Aorta (tissue), 5 donors: ENCODE data around the gene FARP1. TPM values are rescaled to one million over a fixed set of nuclear protein-coding genes. Genes with fewer than 3 reads are reported as not detected.

ENCODE experiments used
- ATAC-seq: fragments of 200-7000 bp; cut with Tn5 transposase; one replicate; pipeline ENCODE4 v1.9.1; 2022; ENCODE audit warnings: moderate library complexity; ENCODE audit not compliant: low FRiP score
- DNase-seq, 2 donors: peaks; one replicate each; pipeline ENCODE4 v3.0.0-alpha.2; 2020
- H3K27ac ChIP-seq, 2 donors: one replicate each; pipeline ENCODE4 v1.5.1; 2013; ENCODE audit warnings: low read length in 2 of 2, mild to moderate bottlenecking in 2 of 2, moderate library complexity in 2 of 2, control low read depth in 1 of 2, inconsistent platforms in 1 of 2, low read depth in 1 of 2
- H3K27me3 ChIP-seq, 2 donors: one replicate each; pipeline ENCODE4 v1.6.1; 2013; ENCODE audit warnings: control low read depth in 1 of 2, low read length in 1 of 2, mild to moderate bottlenecking in 1 of 2, moderate library complexity in 1 of 2; ENCODE audit not compliant: insufficient read depth in 2 of 2, control insufficient read depth in 1 of 2
- H3K36me3 ChIP-seq, 2 donors: one replicate each; pipeline ENCODE4 v1.6.1; 2013; ENCODE audit warnings: control low read depth in 1 of 2, low read length in 1 of 2, mild to moderate bottlenecking in 1 of 2; ENCODE audit not compliant: insufficient read depth in 2 of 2, control insufficient read depth in 1 of 2
- H3K4me1 ChIP-seq, 2 donors: one replicate each; pipeline ENCODE4 v1.6.1; 2013; ENCODE audit warnings: low read length in 2 of 2, control low read depth in 1 of 2, mild to moderate bottlenecking in 1 of 2, moderate library complexity in 1 of 2; ENCODE audit not compliant: insufficient read depth in 2 of 2, control insufficient read depth in 1 of 2
- H3K4me3 ChIP-seq, 2 donors: one replicate each; pipeline ENCODE4 v1.5.1; 2013; ENCODE audit warnings: low read length in 2 of 2, control low read depth in 1 of 2, mild to moderate bottlenecking in 1 of 2
- H3K9me3 ChIP-seq: one replicate; pipeline ENCODE4 v1.6.1; 2013; ENCODE audit warnings: mild to moderate bottlenecking, low read length; ENCODE audit not compliant: control insufficient read depth
- WGBS, 2 donors: extraction: QIAGEN DNeasy Blood & Tissue Kit; methylation state at CpG; one replicate each; pipeline ENCODE4 v1.1.7; 2013; 5-methylcytosine and 5-hydroxymethylcytosine counted together
- intact Hi-C, 2 donors: fragments of 100-400 bp; cut with DNase I; formaldehyde crosslinking; loops; one replicate each; pipeline versions ENCODE4 v1.14.2 to v1.15.0; 2022
- polyA plus RNA-seq, 2 donors: library from polyadenylated mRNA; stranded (reverse); fragments of 200-250 nt; gene quantifications; one replicate each; pipeline ENCODE4 v1.2.3, GENCODE V29; 2013
- total RNA-seq, 2 donors: library from RNA; stranded (reverse); fragmentation: NEBNext Ultra II Directional; extraction: Animal tissue kit (Norgen Biotek cat#: 25700); gene quantifications; one replicate each; pipeline ENCODE4 v1.2.1, GENCODE V29; 2021
- donor health status: healthy with polysubstance abuse.
- donor health status: Bipolar disorder and iron deficiency.
- donor health status: DM: no; HTN: no; CAD: no.
- donor health status: DM: no; HTN: no; CAD: no.
- donor health status: DM: yes; HTN: yes; CAD: no.

The FARP1 gene
- total and polyA plus RNA-seq, 4 donors = 3.3 to 41.7 (median 23.7) TPM

DNA sequence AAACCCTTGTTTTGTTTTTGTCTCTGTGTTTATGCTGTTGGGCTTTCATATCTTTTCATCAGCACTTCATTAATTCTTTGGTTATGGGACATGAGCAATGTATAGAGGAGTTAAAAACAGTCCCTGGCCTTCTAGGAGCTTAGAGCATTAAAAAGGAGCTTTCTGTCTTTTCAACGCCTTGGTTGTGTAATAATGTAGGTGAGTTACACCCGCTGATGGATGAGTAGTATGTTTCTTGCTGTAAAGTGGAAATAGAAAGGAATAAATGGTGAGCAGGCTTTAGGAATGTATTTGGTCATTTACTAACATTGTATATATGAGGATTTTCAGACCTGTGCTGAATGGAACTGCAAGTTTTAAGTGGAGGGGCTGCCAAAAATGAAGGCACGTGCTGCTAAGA is 155.7 kb downstream of the FARP1 start:
- DNase-seq (no peak), ATAC-seq (no peak)
- Histone ChIP-seq H3K4me1 (no peaks in the 10 kb centered on the region), H3K27ac (no peak overlapping the region), H3K27me3 (peaks cover 0 to 2% of the 10 kb centered on the region in 2 donors), H3K9me3 (no peaks in the 10 kb centered on the region), H3K4me3 (no peak overlapping the region), H3K36me3 (no peaks in the 10 kb centered on the region)
- intact Hi-C loops = no loop called here
- 43 to 71% methylated on average over 3 of the region's 3 CpGs for WGBS, 2 donors

DNA sequence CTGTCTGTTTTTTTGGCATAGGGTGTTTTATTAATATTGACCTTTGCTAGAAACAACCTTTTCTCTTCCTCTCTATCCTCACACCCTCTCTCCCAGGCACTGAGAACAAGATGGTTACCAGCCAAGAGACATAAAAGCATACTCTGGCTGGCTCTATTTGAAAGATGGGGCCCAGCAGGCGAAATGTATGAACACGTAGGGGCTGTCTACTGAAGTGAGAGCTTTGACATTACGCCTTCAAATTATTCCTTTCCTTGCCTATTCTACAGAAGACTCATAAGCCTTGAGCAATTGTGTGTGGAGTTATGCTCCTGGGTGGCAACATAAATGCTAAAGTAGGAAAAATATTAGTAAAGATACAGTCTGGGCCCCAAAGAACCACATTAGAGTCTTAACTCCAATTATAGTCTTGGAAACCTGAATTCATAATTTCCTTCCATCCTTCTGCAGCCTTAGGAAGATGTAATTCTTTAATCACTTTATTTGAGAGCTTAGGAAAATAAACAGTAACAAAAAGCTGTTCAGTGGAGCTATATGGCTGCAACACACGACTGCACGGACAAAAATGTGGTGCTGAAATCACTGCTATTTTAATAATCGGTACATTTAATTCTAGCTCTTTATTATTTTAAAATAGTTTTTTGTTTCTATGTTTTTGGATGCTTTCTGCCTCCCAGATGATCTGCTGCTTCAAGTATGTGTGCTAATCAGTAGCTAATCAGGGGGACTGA is 156.5 kb downstream of the FARP1 start:
- intact Hi-C loops = no loop called here
- no peaks in the 10 kb centered on the region for H3K36me3 ChIP-seq
- H3K4me3 ChIP-seq = no peak overlapping the region
- H3K9me3 ChIP-seq = no peaks in the 10 kb centered on the region
- ATAC-seq (no peak), DNase-seq (no peak)
- peaks cover 0 to 2% of the 10 kb centered on the region in 2 donors for H3K27me3 ChIP-seq
- no peak overlapping the region for H3K27ac ChIP-seq
- 36 to 43% methylated on average over 6 of the region's 6 CpGs for WGBS, 2 donors
- H3K4me1 ChIP-seq = no peaks in the 10 kb centered on the region

DNA sequence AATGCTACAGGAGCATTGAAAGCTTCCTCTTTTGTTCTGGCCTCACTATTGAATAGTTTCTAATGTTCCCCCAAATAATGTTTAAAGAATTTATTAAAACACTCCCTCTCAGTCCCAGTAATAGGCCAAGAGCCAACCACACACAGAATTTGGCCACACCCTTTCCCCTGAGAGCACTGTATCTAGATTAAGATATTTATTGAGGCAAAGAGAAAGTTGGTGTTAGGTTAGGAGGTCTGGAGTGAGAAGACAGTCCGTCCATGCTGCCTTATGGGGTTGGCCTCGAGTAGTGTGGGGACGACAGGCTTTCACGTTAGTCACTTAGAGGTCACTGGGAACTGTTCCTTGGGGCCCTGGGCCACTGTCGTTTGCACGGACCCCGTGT is 157.1 kb downstream of the FARP1 start:
- Histone ChIP-seq H3K4me3 (no peak overlapping the region), H3K36me3 (no peaks in the 10 kb centered on the region), H3K9me3 (no peaks in the 10 kb centered on the region), H3K4me1 (no peaks in the 10 kb centered on the region), H3K27me3 (peaks cover 0 to 2% of the 10 kb centered on the region in 2 donors), H3K27ac (no peak overlapping the region)
- DNase-seq (no peak), ATAC-seq (no peak)
- WGBS, 2 donors = 34 to 44% methylated on average over 7 of the region's 7 CpGs
- intact Hi-C loops = no loop called here

DNA sequence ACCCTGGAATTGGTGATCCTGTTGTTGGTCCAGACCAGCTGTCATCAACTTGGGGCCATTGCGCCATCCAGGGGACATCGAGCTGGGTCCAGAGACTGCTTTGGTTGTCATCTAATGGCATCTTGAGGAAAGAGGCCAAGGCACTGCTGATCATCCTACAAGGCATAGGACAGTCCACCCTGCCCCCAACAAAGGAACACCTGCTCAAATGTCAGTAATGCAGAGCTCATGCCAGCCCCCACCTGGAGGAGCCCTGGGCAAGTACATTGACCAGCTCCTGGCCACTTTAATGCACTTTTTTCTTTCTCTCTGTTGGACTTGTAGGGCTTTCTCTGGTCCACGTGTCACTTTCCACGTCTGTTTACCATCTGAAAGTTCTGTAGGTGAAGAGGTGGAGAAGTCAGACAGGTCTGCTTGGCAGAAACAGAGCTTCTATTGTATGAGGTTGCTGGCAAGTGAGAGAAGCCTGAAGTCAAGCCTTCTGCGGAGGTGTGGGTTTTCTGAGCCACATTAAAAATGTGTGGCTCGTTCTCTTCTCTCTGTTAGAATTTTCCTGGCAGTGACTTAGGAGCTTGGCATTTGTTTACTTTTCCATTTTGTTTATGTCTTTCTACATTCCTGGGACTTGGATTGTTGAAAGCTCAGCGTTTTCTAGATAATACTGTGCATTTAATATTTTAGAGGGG is 158.2 kb downstream of the FARP1 start:
- WGBS, 2 donors = 33 to 45% methylated on average over 7 of the region's 7 CpGs
- no peaks in the 10 kb centered on the region for H3K36me3 ChIP-seq
- DNase-seq (no peak), ATAC-seq (no peak)
- no peak overlapping the region for H3K27ac ChIP-seq
- no peak overlapping the region for H3K4me3 ChIP-seq
- H3K9me3 ChIP-seq = no peaks in the 10 kb centered on the region
- intact Hi-C loops = no loop called here
- peaks cover 0 to 2% of the 10 kb centered on the region in 2 donors for H3K27me3 ChIP-seq
- H3K4me1 ChIP-seq = no peaks in the 10 kb centered on the region

DNA sequence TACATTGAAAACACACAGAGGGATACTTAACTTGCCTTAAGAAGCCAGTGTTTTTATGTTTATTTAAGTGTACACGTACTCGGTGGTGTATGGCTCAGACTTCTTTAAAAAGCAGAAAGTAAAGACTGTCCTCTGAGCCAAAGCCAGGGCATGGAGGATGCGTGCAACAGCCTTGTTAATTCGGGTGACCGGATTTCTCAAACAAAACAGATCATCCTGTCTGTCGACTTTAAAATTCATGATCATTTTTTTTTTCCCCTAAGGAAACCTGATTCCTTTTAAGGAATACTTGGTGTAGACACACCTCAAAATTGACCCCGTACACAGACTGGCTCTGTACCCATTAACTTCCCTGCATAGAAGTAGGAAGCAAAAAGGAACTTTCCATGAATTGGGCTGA is 158.8 kb downstream of the FARP1 start:
- WGBS, 2 donors = 37 to 48% methylated on average over 7 of the region's 7 CpGs
- DNase-seq (no peak), ATAC-seq (no peak)
- no peak overlapping the region for H3K4me3 ChIP-seq
- peaks cover 0 to 2% of the 10 kb centered on the region in 2 donors for H3K27me3 ChIP-seq
- intact Hi-C loops = no loop called here
- H3K27ac ChIP-seq = no peak overlapping the region
- H3K36me3 ChIP-seq = no peaks in the 10 kb centered on the region
- no peaks in the 10 kb centered on the region for H3K4me1 ChIP-seq
- no peaks in the 10 kb centered on the region for H3K9me3 ChIP-seq

DNA sequence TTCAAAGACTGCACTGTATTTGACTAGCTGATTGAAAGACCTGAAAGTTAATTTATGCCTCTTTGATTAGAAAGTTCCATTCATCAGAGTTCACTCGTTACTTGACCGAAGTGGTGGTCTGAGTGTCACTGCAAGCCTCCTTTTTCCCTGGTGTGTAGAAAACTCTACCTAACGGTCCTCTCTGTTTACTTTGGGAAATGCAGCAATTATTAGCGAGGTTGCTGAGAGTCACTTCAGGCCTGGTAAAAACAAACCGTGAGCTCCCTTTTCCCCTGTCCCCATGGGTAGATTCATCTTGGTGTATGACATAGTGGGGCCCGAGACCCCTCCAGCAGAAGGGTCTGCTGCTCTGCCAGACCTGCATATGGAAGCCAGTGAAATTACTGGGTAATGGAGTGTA is 161.0 kb downstream of the FARP1 start:
- no peaks in the 10 kb centered on the region for H3K36me3 ChIP-seq
- no peak overlapping the region for H3K27ac ChIP-seq
- ATAC-seq (no peak), DNase-seq (no peak)
- no peak overlapping the region for H3K4me3 ChIP-seq
- no peaks in the 10 kb centered on the region for H3K4me1 ChIP-seq
- H3K9me3 ChIP-seq = no peaks in the 10 kb centered on the region
- intact Hi-C loops = no loop called here
- peaks cover 0 to 2% of the 10 kb centered on the region in 2 donors for H3K27me3 ChIP-seq
- WGBS, 2 donors = 72 to 78% methylated on average over 6 of the region's 6 CpGs

DNA sequence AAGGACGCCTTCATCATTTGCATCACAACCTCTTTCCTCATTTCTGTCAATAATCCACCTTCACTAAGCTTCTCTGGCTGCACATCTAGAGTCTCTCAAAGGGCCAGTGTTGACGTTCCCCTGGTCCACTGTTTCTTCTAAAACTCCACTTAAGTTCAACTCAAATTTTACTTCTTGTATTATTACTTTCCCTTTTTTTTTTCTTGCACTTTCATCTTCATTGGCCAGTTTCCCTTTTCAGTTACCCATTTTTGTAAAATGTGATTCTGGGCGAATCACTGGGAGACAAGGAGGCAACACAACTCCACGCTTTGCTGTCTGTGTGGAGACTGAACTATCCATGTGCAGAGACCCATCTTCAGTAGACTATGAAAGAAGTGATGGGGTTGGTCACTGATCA is 162.8 kb downstream of the FARP1 start:
- no peak overlapping the region for H3K4me3 ChIP-seq
- intact Hi-C loops = no loop called here
- no peaks in the 10 kb centered on the region for H3K9me3 ChIP-seq
- ATAC-seq (no peak), DNase-seq (no peak)
- H3K27ac ChIP-seq = no peak overlapping the region
- H3K4me1 ChIP-seq = no peaks in the 10 kb centered on the region
- H3K36me3 ChIP-seq = no peaks in the 10 kb centered on the region
- WGBS, 2 donors = 94% methylated on average over 4 of the region's 4 CpGs
- H3K27me3 ChIP-seq = peaks cover 0 to 2% of the 10 kb centered on the region in 2 donors

DNA sequence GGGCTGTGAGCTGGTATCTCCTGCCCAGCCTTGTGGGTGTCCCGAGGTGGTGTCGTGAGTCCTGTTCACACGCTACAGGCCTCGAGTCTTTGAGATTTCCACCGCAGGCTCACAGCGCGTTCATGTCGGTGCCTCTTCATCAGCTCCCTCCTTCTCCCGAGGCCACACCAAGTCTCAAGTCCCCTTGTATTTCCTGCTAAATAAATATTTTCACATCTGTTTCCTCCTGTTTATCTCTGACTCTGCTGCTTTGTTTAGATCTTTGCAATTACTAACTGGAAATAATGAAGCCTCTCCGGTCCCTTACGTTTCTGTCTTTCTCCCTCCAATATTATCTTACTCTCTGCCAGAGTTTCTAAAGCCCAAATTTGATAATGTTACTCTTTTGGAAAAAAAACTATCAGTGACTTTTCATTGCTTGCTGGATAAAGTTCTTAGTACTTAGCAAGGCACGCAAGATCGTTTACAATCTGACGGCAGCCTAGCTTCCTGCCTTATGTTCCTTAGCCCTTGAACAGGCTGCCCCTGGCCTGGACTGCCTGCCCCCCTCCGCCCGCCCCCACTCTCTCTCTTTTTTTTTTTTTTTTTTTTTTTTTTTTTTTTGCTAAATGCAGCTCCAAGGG is 164.7 kb downstream of the FARP1 start:
- Histone ChIP-seq H3K27ac (no peak overlapping the region), H3K27me3 (no peaks in the 10 kb centered on the region), H3K9me3 (no peaks in the 10 kb centered on the region), H3K4me3 (no peak overlapping the region), H3K4me1 (no peaks in the 10 kb centered on the region), H3K36me3 (no peaks in the 10 kb centered on the region)
- ATAC-seq (no peak), DNase-seq (no peak)
- 48 to 57% methylated on average over 16 of the region's 16 CpGs for WGBS, 2 donors
- intact Hi-C loops = no loop called here
